Sigmoid colon (tissue), 7 donors: ENCODE results near the gene SLC6A12. TPM values are rescaled to one million over a fixed set of nuclear protein-coding genes. Genes with fewer than 3 reads are reported as not detected.

Experiments
- DNase-seq: peaks from one replicate; pipeline ENCODE4 v3.0.0-alpha.2; 2019
- H3K27ac ChIP-seq, 4 donors: fragments of 200-600 bp; sonication (generic); one replicate each; pipeline ENCODE4 v1.5.1; 2016 to 2019; ENCODE audit warnings: mild to moderate bottlenecking in 1 of 4
- H3K27me3 ChIP-seq, 3 donors: fragments of 200-600 bp; sonication (generic); one replicate each; pipeline ENCODE4 v1.5.1; 2019; ENCODE audit warnings: mild to moderate bottlenecking in 1 of 3
- H3K36me3 ChIP-seq, 4 donors: fragments of 200-600 bp; sonication (generic); one replicate each; pipeline ENCODE4 v1.5.1; 2016 to 2019
- H3K4me1 ChIP-seq, 4 donors: fragments of 200-600 bp; sonication (generic); one replicate each; pipeline ENCODE4 v1.5.1; 2017 to 2019
- H3K4me3 ChIP-seq, 4 donors: fragments of 200-600 bp; sonication (generic); one replicate each; pipeline ENCODE4 v1.5.1; 2017 to 2019; ENCODE audit warnings: mild to moderate bottlenecking in 2 of 4, moderate library complexity in 1 of 4
- H3K9me3 ChIP-seq, 4 donors: fragments of 200-600 bp in 3 of 4; sonication (generic) in 3 of 4; one replicate each; pipeline versions ENCODE4 v1.5.1 to v1.6.1; 2013 to 2019
- EP300 ChIP-seq, 4 donors: sonication (generic); formaldehyde crosslinking; IDR thresholded peaks; one replicate each; pipeline ENCODE4 v1.6.1; 2017; ENCODE audit warnings: antibody characterized with exemption in 4 of 4
- POLR2A ChIP-seq, 2 donors: fragments of 450-650 bp; IDR thresholded peaks; one replicate each; pipeline ENCODE4 v1.6.1; 2016; ENCODE audit warnings: antibody characterized with exemption in 2 of 2, mild to moderate bottlenecking in 2 of 2, moderate library complexity in 2 of 2
- POLR2AphosphoS5 ChIP-seq, 4 donors: sonication (generic); formaldehyde crosslinking; IDR thresholded peaks; one replicate each; pipeline ENCODE4 v1.6.1; 2017; ENCODE audit warnings: antibody characterized with exemption in 4 of 4
- WGBS, 2 donors: extraction: QIAGEN DNeasy Blood & Tissue Kit; methylation state at CpG; one replicate each; pipeline ENCODE4 v1.1.7; 2013; 5-methylcytosine and 5-hydroxymethylcytosine counted together
- intact Hi-C: fragments of 100-400 bp; cut with DNase I; formaldehyde crosslinking; loops from one replicate; pipeline ENCODE4 v1.15.1; 2023
- polyA plus RNA-seq, 3 donors: library from polyadenylated mRNA; stranded (reverse); fragments of 200-250 nt; gene quantifications; one replicate each; pipeline ENCODE4 v1.2.3, GENCODE V29; 2013
- total RNA-seq, 4 donors: library from RNA; depleted of rRNA; stranded (reverse); fragments of >200 nt; gene quantifications; one replicate each; pipeline ENCODE4 v1.1.0, GENCODE V29; 2016
- TF ChIP-seq, protein P1 (sequence below), 4 experiments: fragments of 450-650 bp in 3 of 4; fragments of 200-600 bp in 1 of 4; IDR thresholded peaks; one replicate each; pipeline ENCODE4 v1.5.1; 2016 to 2019; ENCODE audit warnings: antibody characterized with exemption in 4 of 4, mild to moderate bottlenecking in 3 of 4, moderate library complexity in 2 of 4
- donor health status: healthy with polysubstance abuse.
- donor health status: Bipolar disorder and iron deficiency.
- donor health status: healthy.

SLC6A12 gene
- total and polyA plus RNA-seq, 7 donors = 0.28 to 4.2 (median 2.1) TPM; not detected in 2

GRCh38 chr12:155006-155405 lies 59.0 kb downstream of the SLC6A12 start:
- Histone ChIP-seq H3K27me3 (peaks cover 0 to 8% (median 0%) of the 10 kb centered on the region in 3 donors), H3K27ac (no peak overlapping the region), H3K9me3 (no peaks in the 10 kb centered on the region), H3K36me3 (no peaks in the 10 kb centered on the region), H3K4me3 (no peak overlapping the region), H3K4me1 (no peaks in the 10 kb centered on the region)
- intact Hi-C loops = no loop called here
- 80 to 85% methylated on average over 9 of the region's 9 CpGs for WGBS, 2 donors
- TF ChIP-seq POLR2AphosphoS5 (IDR thresholded peaks at IDR 0.05) = no peak
- TF ChIP-seq EP300 (IDR thresholded peaks at IDR 0.05) = no peak
- TF ChIP-seq, protein P1, sequence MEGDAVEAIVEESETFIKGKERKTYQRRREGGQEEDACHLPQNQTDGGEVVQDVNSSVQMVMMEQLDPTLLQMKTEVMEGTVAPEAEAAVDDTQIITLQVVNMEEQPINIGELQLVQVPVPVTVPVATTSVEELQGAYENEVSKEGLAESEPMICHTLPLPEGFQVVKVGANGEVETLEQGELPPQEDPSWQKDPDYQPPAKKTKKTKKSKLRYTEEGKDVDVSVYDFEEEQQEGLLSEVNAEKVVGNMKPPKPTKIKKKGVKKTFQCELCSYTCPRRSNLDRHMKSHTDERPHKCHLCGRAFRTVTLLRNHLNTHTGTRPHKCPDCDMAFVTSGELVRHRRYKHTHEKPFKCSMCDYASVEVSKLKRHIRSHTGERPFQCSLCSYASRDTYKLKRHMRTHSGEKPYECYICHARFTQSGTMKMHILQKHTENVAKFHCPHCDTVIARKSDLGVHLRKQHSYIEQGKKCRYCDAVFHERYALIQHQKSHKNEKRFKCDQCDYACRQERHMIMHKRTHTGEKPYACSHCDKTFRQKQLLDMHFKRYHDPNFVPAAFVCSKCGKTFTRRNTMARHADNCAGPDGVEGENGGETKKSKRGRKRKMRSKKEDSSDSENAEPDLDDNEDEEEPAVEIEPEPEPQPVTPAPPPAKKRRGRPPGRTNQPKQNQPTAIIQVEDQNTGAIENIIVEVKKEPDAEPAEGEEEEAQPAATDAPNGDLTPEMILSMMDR (IDR thresholded peaks at IDR 0.05) = no peak
- TF ChIP-seq POLR2A (IDR thresholded peaks at IDR 0.05) = no peak
- DNase-seq = no peak

- no peak for DNase-seq
- no peak overlapping the region for H3K4me3 ChIP-seq
- peaks cover 0 to 8% (median 0%) of the 10 kb centered on the region in 3 donors for H3K27me3 ChIP-seq
- no peaks in the 10 kb centered on the region for H3K9me3 ChIP-seq
- intact Hi-C loops = no loop called here
- WGBS, 2 donors = 90 to 92% methylated on average over 12 of the region's 12 CpGs
- no peak overlapping the region for H3K27ac ChIP-seq
- TF ChIP-seq EP300 (IDR thresholded peaks at IDR 0.05) = no peak
- no peak for TF ChIP-seq POLR2A (IDR thresholded peaks at IDR 0.05)
- TF ChIP-seq, protein P1 (IDR thresholded peaks at IDR 0.05) = no peak
- TF ChIP-seq POLR2AphosphoS5 (IDR thresholded peaks at IDR 0.05) = no peak
- no peaks in the 10 kb centered on the region for H3K36me3 ChIP-seq
- no peaks in the 10 kb centered on the region for H3K4me1 ChIP-seq
Observed at GRCh38 chr12:154058-154457, 59.9 kb downstream of the SLC6A12 start.

- no peak overlapping the region for H3K27ac ChIP-seq
- TF ChIP-seq, protein P1 (IDR thresholded peaks at IDR 0.05) = peak in 1 of 4 experiments; percentile 26
- TF ChIP-seq EP300 (IDR thresholded peaks at IDR 0.05) (no peak), POLR2A (IDR thresholded peaks at IDR 0.05) (no peak)
- no peak for DNase-seq
- no peaks in the 10 kb centered on the region for H3K36me3 ChIP-seq
- peaks cover 0 to 8% (median 0%) of the 10 kb centered on the region in 3 donors for H3K27me3 ChIP-seq
- no peaks in the 10 kb centered on the region for H3K9me3 ChIP-seq
- intact Hi-C loops = no loop called here
- H3K4me3 ChIP-seq = no peak overlapping the region
- no peaks in the 10 kb centered on the region for H3K4me1 ChIP-seq
- 15 to 18% methylated on average over 11 of the region's 11 CpGs for WGBS, 2 donors
Observed at GRCh38 chr12:153080-153746, 60.7 kb downstream of the SLC6A12 start.

GRCh38 chr12:152440-152839 lies 61.5 kb downstream of the SLC6A12 start:
- WGBS, 2 donors = 32 to 56% methylated on average over 3 of the region's 3 CpGs
- intact Hi-C loops = no loop called here
- TF ChIP-seq POLR2AphosphoS5 (IDR thresholded peaks at IDR 0.05) = no peak
- TF ChIP-seq, protein P1 (IDR thresholded peaks at IDR 0.05) = no peak
- TF ChIP-seq EP300 (IDR thresholded peaks at IDR 0.05) = no peak
- no peak for TF ChIP-seq POLR2A (IDR thresholded peaks at IDR 0.05)
- Histone ChIP-seq H3K4me1 (no peaks in the 10 kb centered on the region), H3K4me3 (no peak overlapping the region), H3K9me3 (no peaks in the 10 kb centered on the region), H3K36me3 (no peaks in the 10 kb centered on the region), H3K27me3 (peaks cover 0 to 8% (median 0%) of the 10 kb centered on the region in 3 donors), H3K27ac (no peak overlapping the region)
- DNase-seq = no peak

DNA sequence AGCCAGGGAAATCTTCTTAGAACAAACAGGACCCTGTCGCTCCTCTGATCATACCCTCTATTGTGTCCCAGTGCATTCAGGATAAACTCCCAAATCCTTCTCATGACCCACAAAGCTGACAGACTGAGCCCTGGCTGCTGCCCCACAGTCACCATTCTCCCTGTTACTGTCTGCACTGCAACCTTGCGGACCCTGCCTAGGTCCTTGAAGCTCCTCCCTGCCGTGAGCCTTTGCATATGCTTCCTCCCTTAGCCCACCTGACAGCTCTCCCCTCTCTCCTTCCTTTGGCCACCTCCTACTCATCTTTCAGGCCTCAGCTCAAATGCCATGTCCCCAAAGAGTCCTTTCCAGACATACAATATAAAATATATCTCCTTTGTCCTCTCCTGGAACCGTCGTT lies 62.4 kb downstream of the SLC6A12 start:
- 83 to 87% methylated on average over 5 of the region's 5 CpGs for WGBS, 2 donors
- intact Hi-C loops = no loop called here
- peaks cover 0 to 8% (median 0%) of the 10 kb centered on the region in 3 donors for H3K27me3 ChIP-seq

More for the DNA sequence above, 62.4 kb downstream of the SLC6A12 start:
- no peak overlapping the region for H3K27ac ChIP-seq
- no peaks in the 10 kb centered on the region for H3K4me1 ChIP-seq
- H3K4me3 ChIP-seq = no peak overlapping the region
- H3K36me3 ChIP-seq = no peaks in the 10 kb centered on the region
- H3K9me3 ChIP-seq = no peaks in the 10 kb centered on the region
- no peak for DNase-seq
- TF ChIP-seq EP300 (IDR thresholded peaks at IDR 0.05) (no peak), POLR2AphosphoS5 (IDR thresholded peaks at IDR 0.05) (no peak), POLR2A (IDR thresholded peaks at IDR 0.05) (no peak)
- TF ChIP-seq, protein P1 (IDR thresholded peaks at IDR 0.05) = no peak
